ENCODE data around the gene ING2.
A peak's percentile ranks its signal among the peaks of the same experiment; 100 is the strongest.

Gene ING2

GRCh38 chr4:183468210-183469095 is 36.4 kb upstream of the ING2 start:
- ChIA-PET CTCF (interaction anchor here (0.6 to 1.7 kb wide), 2 partner anchors 134 to 212 kb away, joined by 3 to 8 read pairs; no protein-coding TSS in a partner anchor), POLR2A (no interaction called here)
- no peak for DNase-seq (ENCODE audit: extremely low spot score)
- TF ChIP-seq ELF4 (IDR thresholded peaks at IDR 0.05) = no peak
- no peak for TF ChIP-seq LEF1 (IDR thresholded peaks at IDR 0.05; ENCODE audit: borderline replicate concordance)
- no peak for TF ChIP-seq BHLHE40 (IDR thresholded peaks at IDR 0.05; ENCODE audit: borderline replicate concordance)
- TF ChIP-seq CTBP1 (IDR thresholded peaks at IDR 0.05; ENCODE audit: borderline replicate concordance) = no peak
- no peak for TF ChIP-seq SP1 (IDR thresholded peaks at IDR 0.05)
- TF ChIP-seq ZNF384 (IDR thresholded peaks at IDR 0.05) = no peak
- TF ChIP-seq L3MBTL2 (conservative IDR thresholded peaks at IDR 0.05) = no peak
- TF ChIP-seq TARDBP (IDR thresholded peaks at IDR 0.05) = no peak
- no peak for TF ChIP-seq FOXM1 (IDR thresholded peaks at IDR 0.05; ENCODE audit: borderline replicate concordance)
- TF ChIP-seq FOXA1 (IDR thresholded peaks at IDR 0.05) = no peak
- TF ChIP-seq ARNT (IDR thresholded peaks at IDR 0.05) = no peak
- TF ChIP-seq NFRKB (IDR thresholded peaks at IDR 0.05) = no peak
- TF ChIP-seq HDGF (IDR thresholded peaks at IDR 0.05; ENCODE audit: borderline replicate concordance) = no peak
- TF ChIP-seq SUZ12 (IDR thresholded peaks at IDR 0.05) = no peak
- no peak for TF ChIP-seq PKNOX1 (IDR thresholded peaks at IDR 0.05)
- TF ChIP-seq FOXK2 (IDR thresholded peaks at IDR 0.05) = no peak

GRCh38 chr4:183469285-183469684 is 35.6 kb upstream of the ING2 start:
- POLR2A ChIA-PET = no interaction called here
- CTCF ChIA-PET = interaction anchor here (0.5 to 1.7 kb wide), 3 partner anchors 71 to 213 kb away, joined by 3 to 8 read pairs (median 3); no protein-coding TSS in a partner anchor
- DNase-seq (ENCODE audit: extremely low spot score) = no peak
- TF ChIP-seq FOXK2 (IDR thresholded peaks at IDR 0.05) (no peak), L3MBTL2 (conservative IDR thresholded peaks at IDR 0.05) (no peak), ARNT (IDR thresholded peaks at IDR 0.05) (no peak), FOXA1 (IDR thresholded peaks at IDR 0.05) (no peak), SUZ12 (IDR thresholded peaks at IDR 0.05) (no peak), BHLHE40 (IDR thresholded peaks at IDR 0.05; ENCODE audit: borderline replicate concordance) (no peak), TARDBP (IDR thresholded peaks at IDR 0.05) (no peak), ELF4 (IDR thresholded peaks at IDR 0.05) (no peak), LEF1 (IDR thresholded peaks at IDR 0.05; ENCODE audit: borderline replicate concordance) (no peak), FOXM1 (IDR thresholded peaks at IDR 0.05; ENCODE audit: borderline replicate concordance) (no peak), CTBP1 (IDR thresholded peaks at IDR 0.05; ENCODE audit: borderline replicate concordance) (no peak), SP1 (IDR thresholded peaks at IDR 0.05) (no peak)

GRCh38 chr4:183469936-183470335 is 34.9 kb upstream of the ING2 start:
- ChIA-PET POLR2A (no interaction called here), CTCF (interaction anchor here (0.6 to 1.7 kb wide), 2 partner anchors 133 to 214 kb away, joined by 5 to 8 read pairs; no protein-coding TSS in a partner anchor)
- TF ChIP-seq TARDBP (IDR thresholded peaks at IDR 0.05) = no peak
- no peak for TF ChIP-seq ARNT (IDR thresholded peaks at IDR 0.05)
- no peak for TF ChIP-seq SP1 (IDR thresholded peaks at IDR 0.05)
- TF ChIP-seq L3MBTL2 (conservative IDR thresholded peaks at IDR 0.05) = no peak
- TF ChIP-seq LEF1 (IDR thresholded peaks at IDR 0.05; ENCODE audit: borderline replicate concordance) = no peak
- no peak for TF ChIP-seq CTBP1 (IDR thresholded peaks at IDR 0.05; ENCODE audit: borderline replicate concordance)
- no peak for TF ChIP-seq HDGF (IDR thresholded peaks at IDR 0.05; ENCODE audit: borderline replicate concordance)
- TF ChIP-seq ELF4 (IDR thresholded peaks at IDR 0.05) = no peak
- TF ChIP-seq ZNF384 (IDR thresholded peaks at IDR 0.05) = no peak
- no peak for TF ChIP-seq FOXM1 (IDR thresholded peaks at IDR 0.05; ENCODE audit: borderline replicate concordance)
- TF ChIP-seq FOXK2 (IDR thresholded peaks at IDR 0.05) = no peak
- TF ChIP-seq BHLHE40 (IDR thresholded peaks at IDR 0.05; ENCODE audit: borderline replicate concordance) = no peak
- TF ChIP-seq SUZ12 (IDR thresholded peaks at IDR 0.05) = no peak
- no peak for TF ChIP-seq NFRKB (IDR thresholded peaks at IDR 0.05)
- no peak for TF ChIP-seq PKNOX1 (IDR thresholded peaks at IDR 0.05)
- TF ChIP-seq FOXA1 (IDR thresholded peaks at IDR 0.05) = no peak
- no peak for DNase-seq (ENCODE audit: extremely low spot score)

- ChIA-PET CTCF (no interaction called here), POLR2A (no interaction called here)
- no peak for TF ChIP-seq ZNF384 (IDR thresholded peaks at IDR 0.05)
- DNase-seq (ENCODE audit: extremely low spot score) = no peak
Observed at GRCh38 chr4:183470821-183471220, 34.0 kb upstream of the ING2 start.

DNA sequence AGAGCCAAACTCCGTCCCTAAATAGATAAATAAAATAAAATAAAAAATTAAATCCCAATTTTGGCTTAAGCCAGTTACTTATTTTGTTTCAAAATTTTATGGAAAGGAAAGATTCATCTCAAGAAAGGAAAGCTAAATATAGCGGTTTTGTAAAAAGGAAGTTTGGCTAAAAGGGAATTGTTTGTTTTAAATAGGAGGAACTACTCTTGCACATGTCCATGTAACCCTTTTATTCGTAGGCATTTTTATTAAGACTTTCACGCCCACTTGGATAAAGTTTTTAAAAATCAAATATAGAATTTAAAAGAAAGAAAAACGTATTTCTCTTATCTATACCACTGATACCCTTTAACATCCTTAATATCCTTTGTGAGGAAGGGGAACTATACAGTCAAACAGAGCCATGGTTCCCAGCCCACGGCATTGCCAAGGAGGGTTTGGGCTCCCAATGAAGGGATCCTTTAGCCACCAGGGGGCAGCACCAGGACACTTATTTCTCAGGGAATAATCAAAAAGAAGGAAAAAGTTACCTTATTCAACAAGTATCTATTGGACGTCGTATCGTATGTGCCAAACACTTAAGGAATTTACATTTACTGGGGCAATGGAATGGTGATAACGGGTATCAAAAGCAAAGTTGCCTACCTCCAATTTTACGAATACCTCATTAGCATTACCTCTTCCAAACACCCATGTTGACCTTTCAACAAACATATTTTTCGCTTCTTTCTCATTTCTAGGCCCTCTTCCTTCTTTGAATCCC is 32.7 kb upstream of the ING2 start:
- no peak for TF ChIP-seq PKNOX1 (IDR thresholded peaks at IDR 0.05)
- TF ChIP-seq ZNF384 (IDR thresholded peaks at IDR 0.05) = no peak
- no peak for TF ChIP-seq SP1 (IDR thresholded peaks at IDR 0.05)
- TF ChIP-seq BHLHE40 (IDR thresholded peaks at IDR 0.05; ENCODE audit: borderline replicate concordance) = no peak
- no peak for TF ChIP-seq L3MBTL2 (conservative IDR thresholded peaks at IDR 0.05)
- no peak for TF ChIP-seq FOXK2 (IDR thresholded peaks at IDR 0.05)
- TF ChIP-seq SUZ12 (IDR thresholded peaks at IDR 0.05) = no peak
- TF ChIP-seq HDGF (IDR thresholded peaks at IDR 0.05; ENCODE audit: borderline replicate concordance) = no peak
- TF ChIP-seq FOXM1 (IDR thresholded peaks at IDR 0.05; ENCODE audit: borderline replicate concordance) = no peak
- TF ChIP-seq NFRKB (IDR thresholded peaks at IDR 0.05) = no peak
- no peak for TF ChIP-seq FOXA1 (IDR thresholded peaks at IDR 0.05)
- TF ChIP-seq CTBP1 (IDR thresholded peaks at IDR 0.05; ENCODE audit: borderline replicate concordance) = no peak
- TF ChIP-seq ARNT (IDR thresholded peaks at IDR 0.05) = no peak
- no peak for TF ChIP-seq LEF1 (IDR thresholded peaks at IDR 0.05; ENCODE audit: borderline replicate concordance)
- TF ChIP-seq TARDBP (IDR thresholded peaks at IDR 0.05) = no peak
- no peak for TF ChIP-seq ELF4 (IDR thresholded peaks at IDR 0.05)
- ChIA-PET CTCF (interaction anchor here (0.5 to 0.7 kb wide), 2 partner anchors 35 to 633 kb away, joined by 3 to 5 read pairs; no protein-coding TSS in a partner anchor), POLR2A (no interaction called here)
- peak; percentile 62 for DNase-seq (ENCODE audit: extremely low spot score)

Data from HEK293T (cell line).